IMR-90 (cell line): ENCODE measurements around the gene USH2A. TPM values are rescaled to one million over a fixed set of nuclear protein-coding genes. Genes with fewer than 3 reads are reported as not detected.

ENCODE experiments used
- ATAC-seq: fragments of 200-7000 bp; cut with Tn5 transposase; 2 replicates; pipeline ENCODE4 v1.9.1; 2020; ENCODE audit warnings: low read depth, mild to moderate bottlenecking, moderate library complexity
- Bru-seq: library from RNA; stranded (reverse); fragments of 400-500 nt; gene quantifications from one replicate; lab custom pipeline; 2021; lab: Mats Ljungman, UMichigan
- BruChase-seq, 2 experiments: library from RNA; stranded (reverse); fragments of 400-500 nt; gene quantifications; one replicate each; lab custom pipeline; 2021; lab: Mats Ljungman, UMichigan
- BruUV-seq: library from RNA; stranded (reverse); fragments of 400-500 nt; replicated peaks from 2 replicates; lab custom pipeline; 2021; lab: Mats Ljungman, UMichigan
- CTCF ChIA-PET: fragments of 300-600 bp; formaldehyde crosslinking; extraction: SDS; loops from one replicate; lab custom pipeline; 2021; ENCODE audit warnings: antibody characterized with exemption; lab: Yijun Ruan, JAX
- POLR2A ChIA-PET: fragments of 300-600 bp; sonication (Branson Sonifier 250); formaldehyde crosslinking; loops from one replicate; lab custom pipeline; 2022; ENCODE audit warnings: antibody characterized with exemption; ENCODE audit not compliant: unreplicated experiment; lab: Charles Lee
- DNase-seq: peaks from one replicate; pipeline ENCODE4 v3.0.0; 2013
- H2AFZ ChIP-seq: replicated peaks from 2 replicates; pipeline ENCODE3; 2013; ENCODE audit warnings: low read length, mild to moderate bottlenecking; ENCODE audit not compliant: poor library complexity
- H2AK5ac ChIP-seq: 2 replicates; pipeline ENCODE4 v1.6.1; 2013; ENCODE audit warnings: low read depth, low read length, inconsistent platforms
- H2AK9ac ChIP-seq: replicated peaks from 2 replicates; pipeline ENCODE3; 2013; ENCODE audit warnings: mild to moderate bottlenecking, low read depth, low read length, moderate library complexity; ENCODE audit not compliant: poor library complexity
- H2BK120ac ChIP-seq: 2 replicates; pipeline ENCODE4 v1.6.1; 2013; ENCODE audit warnings: low read depth, low read length, inconsistent platforms
- H2BK15ac ChIP-seq: 3 replicates; pipeline ENCODE4 v1.6.1; 2013; ENCODE audit warnings: low read depth, low read length, inconsistent platforms
- H2BK20ac ChIP-seq: 2 replicates; pipeline ENCODE4 v1.6.1; 2013; ENCODE audit warnings: low read depth, mild to moderate bottlenecking, inconsistent platforms, low read length, moderate library complexity
- H2BK5ac ChIP-seq: 2 replicates; pipeline ENCODE4 v1.6.1; 2013; ENCODE audit warnings: mild to moderate bottlenecking, low read depth, low read length, inconsistent platforms; ENCODE audit not compliant: poor library complexity, severe bottlenecking
- H3K14ac ChIP-seq: replicated peaks from 2 replicates; pipeline ENCODE4 v1.6.1; 2013; ENCODE audit warnings: low read depth, low read length, inconsistent platforms
- H3K18ac ChIP-seq: 2 replicates; pipeline ENCODE4 v1.6.1; 2013; ENCODE audit warnings: low read depth, low read length, control low read depth
- H3K23ac ChIP-seq: 2 replicates; pipeline ENCODE4 v1.6.1; 2013; ENCODE audit warnings: low read depth, low read length, inconsistent platforms
- H3K27ac ChIP-seq: 2 replicates; pipeline ENCODE4 v1.5.1; 2013; ENCODE audit warnings: mild to moderate bottlenecking, control low read depth, low read length; ENCODE audit not compliant: insufficient read depth
- H3K27me3 ChIP-seq: 2 replicates; pipeline ENCODE4 v1.6.1; 2013; ENCODE audit warnings: low read length; ENCODE audit not compliant: control insufficient read depth, insufficient read depth
- H3K36me3 ChIP-seq: 2 replicates; pipeline ENCODE4 v1.6.1; 2013; ENCODE audit warnings: low read length, mixed read lengths; ENCODE audit not compliant: control insufficient read depth, insufficient read depth
- H3K4ac ChIP-seq: 2 replicates; pipeline ENCODE4 v1.6.1; 2013; ENCODE audit warnings: low read depth, low read length, inconsistent platforms
- H3K4me1 ChIP-seq: 2 replicates; pipeline ENCODE4 v1.6.1; 2013; ENCODE audit warnings: low read length, mixed read lengths; ENCODE audit not compliant: control insufficient read depth, insufficient read depth
- H3K4me2 ChIP-seq: 2 replicates; pipeline ENCODE4 v1.6.1; 2013; ENCODE audit warnings: low read depth, mild to moderate bottlenecking, control low read depth, low read length, moderate library complexity
- H3K4me3 ChIP-seq: 2 replicates; pipeline ENCODE4 v1.5.1; 2013; ENCODE audit warnings: low read depth, mild to moderate bottlenecking, control low read depth, low read length, moderate library complexity; ENCODE audit not compliant: insufficient read depth
- H3K56ac ChIP-seq: 2 replicates; pipeline ENCODE4 v1.6.1; 2013; ENCODE audit warnings: low read length, inconsistent platforms; ENCODE audit not compliant: insufficient read depth; ENCODE audit errors: extremely low read depth
- H3K79me1 ChIP-seq, 2 experiments: 2 replicates each; pipeline ENCODE4 v1.6.1; 2013; ENCODE audit warnings: low read length in 2 of 2, inconsistent platforms in 1 of 2, low read depth in 1 of 2
- H3K9ac ChIP-seq: 2 replicates; pipeline ENCODE4 v1.6.1; 2013; ENCODE audit warnings: low read depth, low read length, control low read depth
- H3K9me1 ChIP-seq: 2 replicates; pipeline ENCODE4 v1.6.1; 2013; ENCODE audit warnings: low read length, inconsistent platforms; ENCODE audit not compliant: insufficient read depth
- H3K9me3 ChIP-seq: 2 replicates; pipeline ENCODE4 v1.6.1; 2013; ENCODE audit warnings: low read length; ENCODE audit not compliant: control insufficient read depth, insufficient read depth
- H4K20me1 ChIP-seq: 2 replicates; pipeline ENCODE4 v1.6.1; 2013; ENCODE audit warnings: low read length, inconsistent platforms; ENCODE audit not compliant: insufficient read depth
- H4K5ac ChIP-seq: 2 replicates; pipeline ENCODE4 v1.6.1; 2013; ENCODE audit warnings: mild to moderate bottlenecking, low read depth, low read length, control low read depth
- H4K8ac ChIP-seq, 2 experiments: 2 replicates each; pipeline ENCODE4 v1.6.1; 2013; ENCODE audit warnings: low read depth in 2 of 2, low read length in 2 of 2, control low read depth in 1 of 2, inconsistent platforms in 1 of 2
- H4K91ac ChIP-seq: 2 replicates; pipeline ENCODE4 v1.6.1; 2013; ENCODE audit warnings: low read depth, low read length, inconsistent platforms; ENCODE audit not compliant: insufficient read depth
- BHLHE40 ChIP-seq: fragments of 150-350 bp; IDR thresholded peaks from 2 replicates; pipeline ENCODE4 v1.6.1; 2016; ENCODE audit warnings: mild to moderate bottlenecking, low read depth, low read length
- CEBPB ChIP-seq: IDR thresholded peaks from 2 replicates; pipeline ENCODE4 v1.6.1; 2012; ENCODE audit warnings: low read depth, low read length, improper control_type of control experiment
- CHD1 ChIP-seq: IDR thresholded peaks from 2 replicates; pipeline ENCODE4 v1.6.1; 2012; ENCODE audit warnings: low read depth, low read length, improper control_type of control experiment
- FOS ChIP-seq: fragments of 150-350 bp; IDR thresholded peaks from 2 replicates; pipeline ENCODE4 v1.6.1; 2016; ENCODE audit warnings: low read depth, low read length
- MAFK ChIP-seq: IDR thresholded peaks from 2 replicates; pipeline ENCODE4 v1.6.1; 2012; ENCODE audit warnings: low read depth, low read length, improper control_type of control experiment
- MAZ ChIP-seq: IDR thresholded peaks from 2 replicates; pipeline ENCODE4 v1.6.1; 2012; ENCODE audit warnings: low read depth, mild to moderate bottlenecking, low read length, improper control_type of control experiment, moderate library complexity, borderline replicate concordance
- MXI1 ChIP-seq: IDR thresholded peaks from 2 replicates; pipeline ENCODE4 v1.6.1; 2012; ENCODE audit warnings: low read depth, mild to moderate bottlenecking, low read length, moderate library complexity, borderline replicate concordance
- NFE2L2 ChIP-seq: fragments of 150-350 bp; IDR thresholded peaks from 2 replicates; pipeline ENCODE4 v1.6.1; 2016; ENCODE audit warnings: low read depth, mild to moderate bottlenecking, low read length
- RAD21 ChIP-seq: IDR thresholded peaks from 2 replicates; pipeline ENCODE4 v1.6.1; 2012; ENCODE audit warnings: low read length, improper control_type of control experiment
- RFX5 ChIP-seq: IDR thresholded peaks from 2 replicates; pipeline ENCODE4 v1.8.0; 2012; ENCODE audit warnings: low read depth, mild to moderate bottlenecking, low read length, moderate library complexity
- SMC3 ChIP-seq: fragments of 150-350 bp; IDR thresholded peaks from 2 replicates; pipeline ENCODE4 v1.6.1; 2016; ENCODE audit warnings: low read depth, mild to moderate bottlenecking, antibody characterized with exemption, low read length, moderate library complexity
- WGBS, 2 experiments: methylation state at CpG; one replicate each; pipeline versions ENCODE4 v1.1.5 to v1.1.7; 2013; ENCODE audit warnings: missing lambda C conversion rate in 2 of 2; ENCODE audit not compliant: insufficient read length in 1 of 2; ENCODE audit errors: extremely low coverage in 2 of 2; 5-methylcytosine and 5-hydroxymethylcytosine counted together
- dilution Hi-C: fragments of 300-500 bp; cut with HindIII; formaldehyde crosslinking; loops from one replicate; pipeline ENCODE4 v1.14.3; 2018; ENCODE audit warnings: low sequenced_read_pairs; ENCODE audit not compliant: unreplicated experiment
- in situ Hi-C: fragments of 300-500 bp; cut with MboI; formaldehyde crosslinking; loops from 3 replicates; pipeline ENCODE4 v1.14.3; 2019; ENCODE audit warnings: low sequenced_read_pairs, inconsistent platforms, mixed read lengths
- intact Hi-C: fragments of 100-400 bp; cut with micrococcal nuclease; formaldehyde crosslinking; loops from 2 replicates; pipeline ENCODE4 v1.10.0; 2022
- long read RNA-seq: library from polyadenylated mRNA; unstranded; transcript quantifications from one replicate; pipeline ENCODE4 v2.0.0, GENCODE V29; 2021; ENCODE audit not compliant: unreplicated experiment
- polyA plus RNA-seq, 3 experiments: library from polyadenylated mRNA; depleted of rRNA; stranded (reverse); fragments of >200 nt; gene quantifications; 2 replicates each; pipeline ENCODE4 v1.2.3, GENCODE V29; 2012; ENCODE audit warnings: low replicate concordance in 1 of 3
- total RNA-seq: library from RNA; depleted of rRNA; stranded (reverse); fragments of >200 nt; gene quantifications from 2 replicates; pipeline ENCODE4 v1.2.3, GENCODE V29; 2012; rRNA removed
- TF ChIP-seq, protein P1 (sequence below): fragments of 150-350 bp; IDR thresholded peaks from 2 replicates; pipeline ENCODE4 v1.6.1; 2017; ENCODE audit warnings: mild to moderate bottlenecking, antibody characterized with exemption, low read length, low read depth

USH2A gene, protein sequence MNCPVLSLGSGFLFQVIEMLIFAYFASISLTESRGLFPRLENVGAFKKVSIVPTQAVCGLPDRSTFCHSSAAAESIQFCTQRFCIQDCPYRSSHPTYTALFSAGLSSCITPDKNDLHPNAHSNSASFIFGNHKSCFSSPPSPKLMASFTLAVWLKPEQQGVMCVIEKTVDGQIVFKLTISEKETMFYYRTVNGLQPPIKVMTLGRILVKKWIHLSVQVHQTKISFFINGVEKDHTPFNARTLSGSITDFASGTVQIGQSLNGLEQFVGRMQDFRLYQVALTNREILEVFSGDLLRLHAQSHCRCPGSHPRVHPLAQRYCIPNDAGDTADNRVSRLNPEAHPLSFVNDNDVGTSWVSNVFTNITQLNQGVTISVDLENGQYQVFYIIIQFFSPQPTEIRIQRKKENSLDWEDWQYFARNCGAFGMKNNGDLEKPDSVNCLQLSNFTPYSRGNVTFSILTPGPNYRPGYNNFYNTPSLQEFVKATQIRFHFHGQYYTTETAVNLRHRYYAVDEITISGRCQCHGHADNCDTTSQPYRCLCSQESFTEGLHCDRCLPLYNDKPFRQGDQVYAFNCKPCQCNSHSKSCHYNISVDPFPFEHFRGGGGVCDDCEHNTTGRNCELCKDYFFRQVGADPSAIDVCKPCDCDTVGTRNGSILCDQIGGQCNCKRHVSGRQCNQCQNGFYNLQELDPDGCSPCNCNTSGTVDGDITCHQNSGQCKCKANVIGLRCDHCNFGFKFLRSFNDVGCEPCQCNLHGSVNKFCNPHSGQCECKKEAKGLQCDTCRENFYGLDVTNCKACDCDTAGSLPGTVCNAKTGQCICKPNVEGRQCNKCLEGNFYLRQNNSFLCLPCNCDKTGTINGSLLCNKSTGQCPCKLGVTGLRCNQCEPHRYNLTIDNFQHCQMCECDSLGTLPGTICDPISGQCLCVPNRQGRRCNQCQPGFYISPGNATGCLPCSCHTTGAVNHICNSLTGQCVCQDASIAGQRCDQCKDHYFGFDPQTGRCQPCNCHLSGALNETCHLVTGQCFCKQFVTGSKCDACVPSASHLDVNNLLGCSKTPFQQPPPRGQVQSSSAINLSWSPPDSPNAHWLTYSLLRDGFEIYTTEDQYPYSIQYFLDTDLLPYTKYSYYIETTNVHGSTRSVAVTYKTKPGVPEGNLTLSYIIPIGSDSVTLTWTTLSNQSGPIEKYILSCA (N-terminal part only)
- total RNA-seq: under 0.01 TPM in 2 replicates
- 0.01 and 0.02 TPM in 2 replicates for polyA plus RNA-seq (2012; rRNA removed)
- under 0.01 and 0.01 TPM in 2 replicates for polyA plus RNA-seq (2012; cell fraction: cytosol; rRNA removed)
- polyA plus RNA-seq (2012; cell fraction: nucleus; rRNA removed; ENCODE audit: low replicate concordance): under 0.01 and 0.02 TPM in 2 replicates
- Bru-seq, nascent RNA: percentile 3 among the genes with signal in this experiment
- percentile 1 among the genes with signal in this experiment for BruChase-seq, experiment 1, labeled RNA remaining after a 6-hour chase
- BruChase-seq, experiment 2, labeled RNA remaining after a 2-hour chase: percentile 2 among the genes with signal in this experiment
- long read RNA-seq: 0 reads

- no peak within 1 kb of the TSS for H2BK120ac ChIP-seq
- H3K56ac ChIP-seq: no peak within 1 kb of the TSS
- dilution Hi-C loops: no loop called here
- no peak within 1 kb of the TSS for H4K5ac ChIP-seq
- no peak within 1 kb of the TSS for H3K18ac ChIP-seq
- peak within 1 kb of the TSS; percentile 18 for H2AFZ ChIP-seq
- no peaks in the 10 kb centered on the region for H3K36me3 ChIP-seq
- no TSS peak for BruUV-seq
- no peaks in the 10 kb centered on the region for H3K9me1 ChIP-seq
- H4K20me1 ChIP-seq: no peaks in the 10 kb centered on the region
- H2AK9ac ChIP-seq: no peak within 1 kb of the TSS
- H3K9me3 ChIP-seq: no peaks in the 10 kb centered on the region
- ChIA-PET POLR2A (no interaction called here), CTCF (interaction anchor here (0.6 to 0.7 kb wide), 2 partner anchors 13 to 180 kb away, joined by 3 read pairs; no protein-coding TSS in a partner anchor)
- no peak within 1 kb of the TSS for H3K23ac ChIP-seq
- no peak within 1 kb of the TSS for H3K4me2 ChIP-seq
- no peak within 1 kb of the TSS for H3K27ac ChIP-seq
- no peak within 1 kb of the TSS for H2AK5ac ChIP-seq
- H3K4ac ChIP-seq: no peak within 1 kb of the TSS
- H4K91ac ChIP-seq: no peak within 1 kb of the TSS
- 87% methylated on average over 3 of the region's 5 CpGs; no CpG with 5 or more reads in 1 of the 2 experiments for WGBS, 2 experiments
- no peak for DNase-seq
- H4K8ac ChIP-seq: no peak within 1 kb of the TSS
- in situ Hi-C loops: no loop called here
- H3K27me3 ChIP-seq: no peaks in the 10 kb centered on the region
- H3K4me1 ChIP-seq: no peaks in the 10 kb centered on the region
- H2BK5ac ChIP-seq: no peak within 1 kb of the TSS
- H3K9ac ChIP-seq: no peak within 1 kb of the TSS
- H3K14ac ChIP-seq: no peak within 1 kb of the TSS
- no peaks in the 10 kb centered on the region for H3K79me1 ChIP-seq
- H2BK15ac ChIP-seq: no peak within 1 kb of the TSS
- intact Hi-C loops: no loop called here
- no peak within 1 kb of the TSS for H3K4me3 ChIP-seq
- ATAC-seq: no peak
- H2BK20ac ChIP-seq: no peak within 1 kb of the TSS
- TF ChIP-seq NFE2L2 (no peak), MXI1 (no peak), CHD1 (no peak), RFX5 (no peak), SMC3 (no peak), RAD21 (no peak), MAFK (no peak), BHLHE40 (no peak), CEBPB (no peak), FOS (no peak), MAZ (no peak)
- TF ChIP-seq, protein P1, sequence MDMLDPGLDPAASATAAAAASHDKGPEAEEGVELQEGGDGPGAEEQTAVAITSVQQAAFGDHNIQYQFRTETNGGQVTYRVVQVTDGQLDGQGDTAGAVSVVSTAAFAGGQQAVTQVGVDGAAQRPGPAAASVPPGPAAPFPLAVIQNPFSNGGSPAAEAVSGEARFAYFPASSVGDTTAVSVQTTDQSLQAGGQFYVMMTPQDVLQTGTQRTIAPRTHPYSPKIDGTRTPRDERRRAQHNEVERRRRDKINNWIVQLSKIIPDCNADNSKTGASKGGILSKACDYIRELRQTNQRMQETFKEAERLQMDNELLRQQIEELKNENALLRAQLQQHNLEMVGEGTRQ: no peak
Measured at GRCh38 chr1:216422821-216423520, at the start of gene USH2A. USH2A (minus strand) TSS chr1:216423448; CDS start chr1:216422336, 1,112 bp downstream.
